Lower leg skin (tissue), 4 donors: Measurements from ENCODE around the gene FAM53B. TPM values are rescaled to one million over a fixed set of nuclear protein-coding genes. Genes with fewer than 3 reads are reported as not detected.

Source experiments
- DNase-seq, 2 donors: peaks; one replicate each; pipeline ENCODE4 v3.0.0-alpha.2; 2019; ENCODE audit warnings: low spot score in 2 of 2
- H3K4me3 ChIP-seq: fragments of 200-600 bp; sonication (generic); 2 replicates; pipeline ENCODE4 v1.5.1; 2017; ENCODE audit warnings: mild to moderate bottlenecking, low read depth; ENCODE audit not compliant: poor library complexity, severe bottlenecking
- POLR2A ChIP-seq, 2 donors: fragments of 450-650 bp; IDR thresholded peaks; one replicate each; pipeline ENCODE4 v1.6.1; 2016 to 2017; ENCODE audit warnings: antibody characterized with exemption in 2 of 2, mild to moderate bottlenecking in 1 of 2, moderate library complexity in 1 of 2
- WGBS, 2 donors: methylation state at CpG; one replicate each; pipeline ENCODE4 v1.1.5; 2018; 5-methylcytosine and 5-hydroxymethylcytosine counted together
- intact Hi-C: fragments of 100-400 bp; cut with DNase I; formaldehyde crosslinking; loops from one replicate; pipeline ENCODE4 v1.15.0; 2023; ENCODE audit warnings: low total_unique reads
- total RNA-seq, 4 donors: library from RNA; depleted of rRNA; stranded (reverse); fragments of >200 nt; gene quantifications; one replicate each; pipeline ENCODE4 v1.1.0, GENCODE V29; 2016
- TF ChIP-seq, protein P1 (sequence below), 3 donors: fragments of 450-650 bp; IDR thresholded peaks; one replicate each; pipeline ENCODE4 v1.5.1; 2016; ENCODE audit warnings: antibody characterized with exemption in 3 of 3, mild to moderate bottlenecking in 3 of 3, moderate library complexity in 2 of 3

Gene FAM53B
- total RNA-seq, 4 donors from 2014 or later: 41.5 to 69.1 (median 58.2) TPM

DNA sequence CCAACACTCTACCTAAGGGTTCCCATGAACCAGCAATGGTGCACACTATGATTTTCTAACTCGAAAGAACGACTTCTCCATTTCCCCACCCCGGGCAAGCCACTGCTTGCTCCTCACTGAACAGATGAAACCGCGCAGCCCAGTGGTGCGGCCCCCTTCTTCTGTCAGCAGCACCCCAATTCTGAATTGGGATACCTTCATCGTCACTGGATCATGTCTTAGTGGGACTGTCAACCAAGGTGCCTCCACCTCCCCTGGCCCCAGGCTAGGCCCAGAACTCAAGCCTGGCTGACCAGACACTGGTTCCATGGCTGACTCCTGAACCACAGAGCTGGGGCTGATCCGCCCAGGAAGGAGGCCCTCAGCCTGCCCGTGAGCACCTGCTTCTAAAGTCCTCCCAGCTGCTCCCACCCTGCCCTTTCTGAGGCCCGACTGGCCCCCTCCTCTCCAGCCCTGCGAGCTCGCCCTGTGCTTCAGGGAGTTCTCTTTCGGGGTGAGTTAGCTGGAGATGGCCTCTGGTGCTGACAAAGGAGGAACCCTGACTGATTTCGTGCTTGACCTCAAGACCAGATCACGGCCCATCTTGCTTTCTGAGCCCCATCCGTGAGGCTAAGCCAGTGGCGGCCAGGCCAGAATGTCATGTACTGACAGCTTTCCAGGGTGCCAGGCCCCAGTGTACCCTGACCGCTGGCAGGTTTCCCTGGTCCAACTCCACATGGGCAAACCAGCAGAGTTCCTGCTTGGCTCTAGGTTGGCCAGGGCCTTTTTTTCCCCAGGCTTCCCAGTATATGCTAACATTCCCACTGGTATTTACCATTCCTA is 44.5 kb downstream of the FAM53B start:
- intact Hi-C loops: no loop called here
- TF ChIP-seq, protein P1, sequence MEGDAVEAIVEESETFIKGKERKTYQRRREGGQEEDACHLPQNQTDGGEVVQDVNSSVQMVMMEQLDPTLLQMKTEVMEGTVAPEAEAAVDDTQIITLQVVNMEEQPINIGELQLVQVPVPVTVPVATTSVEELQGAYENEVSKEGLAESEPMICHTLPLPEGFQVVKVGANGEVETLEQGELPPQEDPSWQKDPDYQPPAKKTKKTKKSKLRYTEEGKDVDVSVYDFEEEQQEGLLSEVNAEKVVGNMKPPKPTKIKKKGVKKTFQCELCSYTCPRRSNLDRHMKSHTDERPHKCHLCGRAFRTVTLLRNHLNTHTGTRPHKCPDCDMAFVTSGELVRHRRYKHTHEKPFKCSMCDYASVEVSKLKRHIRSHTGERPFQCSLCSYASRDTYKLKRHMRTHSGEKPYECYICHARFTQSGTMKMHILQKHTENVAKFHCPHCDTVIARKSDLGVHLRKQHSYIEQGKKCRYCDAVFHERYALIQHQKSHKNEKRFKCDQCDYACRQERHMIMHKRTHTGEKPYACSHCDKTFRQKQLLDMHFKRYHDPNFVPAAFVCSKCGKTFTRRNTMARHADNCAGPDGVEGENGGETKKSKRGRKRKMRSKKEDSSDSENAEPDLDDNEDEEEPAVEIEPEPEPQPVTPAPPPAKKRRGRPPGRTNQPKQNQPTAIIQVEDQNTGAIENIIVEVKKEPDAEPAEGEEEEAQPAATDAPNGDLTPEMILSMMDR (IDR thresholded peaks at IDR 0.05): no peak
- no peak for TF ChIP-seq POLR2A (IDR thresholded peaks at IDR 0.05)
- 85% methylated on average over 15 to 17 of the region's 18 CpGs for WGBS, 2 donors

GRCh38 chr10:124698545-124699469 is 45.4 kb downstream of the FAM53B start:
- intact Hi-C loops: no loop called here
- WGBS, 2 donors: 89 to 94% methylated on average over 18 of the region's 18 CpGs
- no peak overlapping the region for H3K4me3 ChIP-seq
- TF ChIP-seq, protein P1 (IDR thresholded peaks at IDR 0.05): no peak
- TF ChIP-seq POLR2A (IDR thresholded peaks at IDR 0.05): no peak
- no peak for DNase-seq

More for the DNA sequence above, 44.5 kb downstream of the FAM53B start:
- H3K4me3 ChIP-seq: no peak overlapping the region
- no peak for DNase-seq

DNA sequence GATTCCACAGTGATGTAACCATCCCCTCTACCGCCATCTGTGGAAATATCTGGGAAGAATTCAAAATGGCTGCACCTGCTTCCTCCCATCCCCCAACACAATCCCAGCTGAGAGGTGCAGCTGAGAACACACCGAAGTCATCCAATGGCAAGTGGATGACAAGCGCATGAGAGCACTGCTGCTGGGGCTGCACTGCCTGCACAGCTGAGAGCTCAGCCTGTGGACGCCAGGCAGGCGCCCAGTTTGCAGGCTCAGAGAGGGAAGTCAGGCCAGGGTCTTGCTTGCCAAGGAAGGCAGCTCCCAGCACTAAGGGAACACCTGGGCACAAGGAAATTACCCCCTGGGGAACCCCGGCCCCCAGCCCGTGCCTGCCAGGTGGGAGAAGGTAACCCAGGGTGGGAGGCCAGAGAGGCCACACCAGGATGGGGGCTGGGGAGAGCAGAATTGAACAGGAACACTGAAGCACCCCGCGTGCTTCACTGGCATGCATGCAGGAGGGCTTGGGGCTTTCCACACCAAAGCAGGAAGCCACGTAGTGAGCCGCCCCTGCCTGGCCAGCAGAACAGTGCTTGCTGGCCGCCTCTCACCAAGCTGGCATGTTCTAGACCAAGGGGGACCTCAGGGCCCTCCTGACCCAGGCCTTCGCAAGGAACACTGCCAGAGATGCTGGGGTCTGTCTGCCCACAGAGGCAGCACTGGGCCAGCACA is 46.2 kb downstream of the FAM53B start:
- TF ChIP-seq, protein P1 (IDR thresholded peaks at IDR 0.05): no peak
- TF ChIP-seq POLR2A (IDR thresholded peaks at IDR 0.05): no peak
- DNase-seq: no peak
- WGBS, 2 donors: 73 to 77% methylated on average over 11 to 13 of the region's 13 CpGs
- H3K4me3 ChIP-seq: no peak overlapping the region
- intact Hi-C loops: no loop called here

GRCh38 chr10:124697443-124697836 is 46.7 kb downstream of the FAM53B start:
- H3K4me3 ChIP-seq: no peak overlapping the region
- intact Hi-C loops: no loop called here
- no peak for DNase-seq
- no peak for TF ChIP-seq POLR2A (IDR thresholded peaks at IDR 0.05)
- TF ChIP-seq, protein P1 (IDR thresholded peaks at IDR 0.05): no peak
- WGBS, 2 donors: 94 to 99% methylated on average over 8 of the region's 8 CpGs
